ENCODE results near the gene KAT2B.

Gene KAT2B

DNA sequence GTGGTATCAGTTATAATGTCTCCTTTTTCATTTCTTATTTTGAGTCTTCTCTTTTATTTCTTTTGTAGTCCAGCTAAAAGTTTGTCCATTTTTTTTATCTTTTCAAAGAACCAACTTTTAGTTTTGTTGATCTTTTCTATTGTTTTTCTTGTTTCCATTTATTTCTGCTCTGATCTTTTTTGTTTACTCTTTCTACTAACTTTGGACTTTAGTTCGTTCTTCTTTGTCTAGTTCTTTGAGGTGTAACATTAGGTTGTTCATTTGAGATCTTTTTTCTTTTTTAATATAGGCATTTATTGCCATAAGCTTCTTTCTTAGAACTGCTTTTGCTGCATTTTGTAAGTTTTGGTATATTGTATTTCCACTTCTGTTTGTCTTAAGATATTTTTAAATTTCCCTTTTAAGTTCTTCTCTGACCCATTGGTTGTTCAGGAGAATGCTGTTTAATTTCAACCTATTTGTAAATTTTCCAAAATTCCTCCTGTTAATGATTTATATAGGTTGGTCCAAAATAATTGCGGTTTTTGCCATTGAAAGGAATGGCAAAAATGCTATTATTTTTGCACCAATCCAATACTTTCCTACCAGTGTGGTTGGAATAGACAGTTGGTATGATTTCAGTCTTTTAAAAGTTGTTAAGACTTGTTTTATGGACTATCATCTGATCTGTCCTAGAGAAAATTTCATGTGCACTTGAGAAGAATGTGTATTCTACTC, 51.2 kb downstream of the KAT2B start:
- DNase-seq (ENCODE audit: low read depth), result no peak
- no peak overlapping the region for H3K4me3 ChIP-seq (ENCODE audit: control insufficient read depth, low read depth, low read length)
- TF ChIP-seq CTCF (IDR thresholded peaks at IDR 0.05; ENCODE audit: control insufficient read depth, insufficient read depth, low read depth, low read length, missing control alignments), result no peak

GRCh38 chr3:20095470-20095869, 55.2 kb downstream of the KAT2B start:
- no peak overlapping the region for H3K4me3 ChIP-seq (ENCODE audit: control insufficient read depth, low read depth, low read length)
- TF ChIP-seq CTCF (IDR thresholded peaks at IDR 0.05; ENCODE audit: control insufficient read depth, insufficient read depth, low read depth, low read length, missing control alignments), result no peak
- DNase-seq (ENCODE audit: low read depth), result no peak

DNA sequence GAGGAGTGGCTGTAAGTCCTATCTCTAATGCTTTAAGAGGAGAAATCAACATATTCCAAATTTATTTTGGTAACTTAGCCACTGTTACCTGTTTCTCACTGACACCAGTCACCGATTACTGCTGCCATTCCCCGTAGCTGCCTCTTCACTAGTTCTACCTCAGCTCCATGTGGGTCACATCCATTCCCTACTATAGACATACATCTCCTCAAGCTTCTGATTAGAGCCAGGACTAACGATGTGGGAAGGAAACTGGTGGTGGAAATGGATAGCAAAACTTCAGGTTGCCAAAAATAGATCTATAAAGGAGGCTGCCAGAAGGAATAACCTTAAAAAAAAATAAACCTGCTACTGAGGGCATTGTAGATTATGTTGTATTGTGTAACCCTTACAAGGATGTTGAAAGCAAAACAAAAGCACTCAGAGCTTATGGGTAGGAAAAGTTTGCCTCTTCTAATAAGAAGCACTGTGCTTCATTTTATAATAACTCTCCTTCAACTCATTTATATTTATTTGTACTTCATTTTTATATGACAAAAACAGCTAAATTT, 56.0 kb downstream of the KAT2B start:
- no peak overlapping the region for H3K4me3 ChIP-seq (ENCODE audit: control insufficient read depth, low read depth, low read length)
- peak; percentile 24 for DNase-seq (ENCODE audit: low read depth)
- TF ChIP-seq CTCF (IDR thresholded peaks at IDR 0.05; ENCODE audit: control insufficient read depth, insufficient read depth, low read depth, low read length, missing control alignments), result no peak

- H3K4me3 ChIP-seq (ENCODE audit: control insufficient read depth, low read depth, low read length), result no peak overlapping the region
- no peak for TF ChIP-seq CTCF (IDR thresholded peaks at IDR 0.05; ENCODE audit: control insufficient read depth, insufficient read depth, low read depth, low read length, missing control alignments)
- DNase-seq (ENCODE audit: low read depth), result no peak
Measured at GRCh38 chr3:20097015-20097414, 56.8 kb downstream of the KAT2B start.

GRCh38 chr3:20099060-20099459, 58.8 kb downstream of the KAT2B start:
- no peak for TF ChIP-seq CTCF (IDR thresholded peaks at IDR 0.05; ENCODE audit: control insufficient read depth, insufficient read depth, low read depth, low read length, missing control alignments)
- H3K4me3 ChIP-seq (ENCODE audit: control insufficient read depth, low read depth, low read length), result no peak overlapping the region
- no peak for DNase-seq (ENCODE audit: low read depth)

GRCh38 chr3:20100151-20100550, 59.9 kb downstream of the KAT2B start:
- no peak for DNase-seq (ENCODE audit: low read depth)
- no peak for TF ChIP-seq CTCF (IDR thresholded peaks at IDR 0.05; ENCODE audit: control insufficient read depth, insufficient read depth, low read depth, low read length, missing control alignments)
- no peak overlapping the region for H3K4me3 ChIP-seq (ENCODE audit: control insufficient read depth, low read depth, low read length)

All from AG09309 (cell line).